Pancreas (tissue), 10 donors: Measurements from ENCODE around the gene ADAMTS8. TPM values are rescaled to one million over a fixed set of nuclear protein-coding genes. Genes with fewer than 3 reads are reported as not detected.
A peak's percentile ranks its signal among the peaks of the same experiment; 100 is the strongest.

Experiments
- ATAC-seq, 4 donors: fragments of 200-7000 bp; cut with Tn5 transposase; one replicate each; pipeline versions ENCODE4 v1.8.0 to v1.9.1; 2020; ENCODE audit warnings: mild to moderate bottlenecking in 4 of 4, moderate library complexity in 4 of 4
- DNase-seq, 6 donors: peaks; one replicate each; pipeline ENCODE4 v3.0.0-alpha.2; 2020
- FAIRE-seq: peaks from 2 replicates; lab custom pipeline; 2012; peaks lifted over from hg19 to GRCh38; lab: Jason Lieb, UNC
- H3K27ac ChIP-seq, 4 donors: fragments of 200-600 bp; sonication (generic); 1 replicate in 3 of 4; 2 replicates in 1 of 4; pipeline versions ENCODE4 v1.5.0 to v1.8.0; 2020
- H3K27me3 ChIP-seq, 4 donors: fragments of 200-600 bp; one replicate each; pipeline ENCODE4 v1.8.0; 2021
- H3K36me3 ChIP-seq, 3 donors: fragments of 200-600 bp; sonication (generic) in 1 of 3; one replicate each; pipeline versions ENCODE4 v1.5.0 to v1.8.0; 2020 to 2021
- H3K4me1 ChIP-seq, 3 donors: fragments of 200-600 bp; one replicate each; pipeline ENCODE4 v1.8.0; 2021
- H3K4me3 ChIP-seq, 4 donors: fragments of 200-600 bp; sonication (generic) in 2 of 4; one replicate each; pipeline versions ENCODE4 v1.5.0 to v1.8.0; 2020 to 2021
- H3K9me3 ChIP-seq, 4 donors: fragments of 200-600 bp; one replicate each; pipeline ENCODE4 v1.8.0; 2021
- WGBS, 2 donors: extraction: QIAGEN DNeasy Blood & Tissue Kit; methylation state at CpG; one replicate each; pipeline ENCODE4 v1.1.7; 2013; 5-methylcytosine and 5-hydroxymethylcytosine counted together
- intact Hi-C, 3 donors: fragments of 100-400 bp; cut with DNase I; formaldehyde crosslinking; loops; one replicate each; pipeline versions ENCODE4 v1.11.1 to v1.14.2; 2022
- polyA plus RNA-seq, 2 donors: library from polyadenylated mRNA; stranded (reverse); fragments of 200-250 nt; gene quantifications; one replicate each; pipeline ENCODE4 v1.2.3, GENCODE V29; 2013
- total RNA-seq, 6 donors: library from RNA; stranded (reverse); fragmentation: NEBNext Ultra II Directional in 4 of 6; extraction: Animal tissue kit (Norgen Biotek cat#: 25700) in 4 of 6; gene quantifications; one replicate each; pipeline versions ENCODE4 v1.2.1 to v1.2.4, GENCODE V29; 2021 to 2023
- TF ChIP-seq, protein P1 (sequence below), 4 donors: fragments of 200-600 bp; sonication (generic) in 3 of 4; IDR thresholded peaks; one replicate each; pipeline versions ENCODE4 v1.5.0 to v1.8.0; 2021; ENCODE audit warnings: antibody characterized with exemption in 4 of 4
- donor health status: healthy with polysubstance abuse.
- donor health status: DM: no; HTN: no; CAD: no; lungs with moderate emphysema.
- donor health status: DM: no; HTN: no; CAD: no.
- donor health status: control.
- donor health status: control.
- donor health status: Bipolar disorder and iron deficiency.
- donor health status: DM: yes; HTN: yes; CAD: no.
- donor health status: DM: no; HTN: no; CAD: no.
- donor health status: DM: no; HTN: no; CAD: no.
- donor health status: DM: yes; HTN: yes; CAD: no.

ADAMTS8 gene
- total and polyA plus RNA-seq, 8 donors = 0.04 to 1.6 (median 0.42) TPM; not detected in 1

DNA sequence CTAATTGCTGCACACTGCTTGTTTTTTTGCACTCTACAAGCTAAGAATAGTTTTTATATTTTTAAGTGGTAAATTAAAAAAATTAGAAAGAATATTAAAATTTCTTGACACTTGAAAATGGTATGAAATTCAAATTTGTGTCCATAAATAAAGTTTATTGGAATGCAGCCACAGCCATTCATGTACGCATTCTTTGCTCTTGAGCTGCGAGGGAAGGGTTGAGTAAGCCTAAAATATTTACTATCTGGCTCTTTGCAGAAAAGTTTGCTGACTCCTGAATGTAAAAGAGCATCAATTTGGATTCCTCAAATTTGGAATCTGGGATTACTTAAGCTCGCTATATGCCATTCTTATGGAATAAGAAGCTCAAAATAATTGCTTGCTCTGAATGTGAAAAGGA is 3.4 kb upstream of the ADAMTS8 start:
- TF ChIP-seq, protein P1, sequence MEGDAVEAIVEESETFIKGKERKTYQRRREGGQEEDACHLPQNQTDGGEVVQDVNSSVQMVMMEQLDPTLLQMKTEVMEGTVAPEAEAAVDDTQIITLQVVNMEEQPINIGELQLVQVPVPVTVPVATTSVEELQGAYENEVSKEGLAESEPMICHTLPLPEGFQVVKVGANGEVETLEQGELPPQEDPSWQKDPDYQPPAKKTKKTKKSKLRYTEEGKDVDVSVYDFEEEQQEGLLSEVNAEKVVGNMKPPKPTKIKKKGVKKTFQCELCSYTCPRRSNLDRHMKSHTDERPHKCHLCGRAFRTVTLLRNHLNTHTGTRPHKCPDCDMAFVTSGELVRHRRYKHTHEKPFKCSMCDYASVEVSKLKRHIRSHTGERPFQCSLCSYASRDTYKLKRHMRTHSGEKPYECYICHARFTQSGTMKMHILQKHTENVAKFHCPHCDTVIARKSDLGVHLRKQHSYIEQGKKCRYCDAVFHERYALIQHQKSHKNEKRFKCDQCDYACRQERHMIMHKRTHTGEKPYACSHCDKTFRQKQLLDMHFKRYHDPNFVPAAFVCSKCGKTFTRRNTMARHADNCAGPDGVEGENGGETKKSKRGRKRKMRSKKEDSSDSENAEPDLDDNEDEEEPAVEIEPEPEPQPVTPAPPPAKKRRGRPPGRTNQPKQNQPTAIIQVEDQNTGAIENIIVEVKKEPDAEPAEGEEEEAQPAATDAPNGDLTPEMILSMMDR (IDR thresholded peaks at IDR 0.05) = no peak
- Histone ChIP-seq H3K4me1 (peaks cover 0 to 5% (median 4%) of the 10 kb centered on the region in 3 donors), H3K27ac (no peak overlapping the region), H3K27me3 (peaks cover 0 to 14% (median 6%) of the 10 kb centered on the region in 4 donors), H3K36me3 (no peaks in the 10 kb centered on the region), H3K9me3 (peaks cover 0 to 2% (median 0%) of the 10 kb centered on the region in 4 donors), H3K4me3 (no peak overlapping the region)
- no peak for FAIRE-seq
- intact Hi-C loops = loop anchor here in 2 of 3 donors (5.0 to 10.0 kb wide), 2 partner anchors 430 to 433 kb away; no protein-coding TSS in a partner anchor
- 37 to 64% methylated on average over 3 of the region's 3 CpGs for WGBS, 2 donors
- DNase-seq = no peak
- ATAC-seq = no peak

DNA sequence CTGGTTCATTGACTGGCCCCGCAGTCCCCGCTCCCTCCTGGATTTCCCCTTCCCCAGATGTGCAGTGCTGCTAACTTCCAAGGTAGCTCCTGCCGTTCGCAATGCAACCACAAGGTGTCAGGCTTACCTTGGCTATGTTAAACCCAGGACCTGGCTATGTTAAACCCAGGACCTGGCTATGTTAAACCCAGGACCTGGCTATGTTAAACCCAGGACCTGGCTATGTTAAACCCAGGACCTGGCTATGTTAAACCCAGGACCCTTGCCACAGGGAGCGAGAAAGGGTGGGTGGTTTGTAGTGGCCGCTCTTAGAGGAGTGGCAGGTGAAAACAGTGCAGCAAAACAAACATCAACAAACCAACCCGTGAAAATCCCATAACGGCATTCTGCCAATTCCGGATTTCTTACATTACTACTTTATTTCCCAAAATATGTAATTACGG is 2.9 kb upstream of the ADAMTS8 start:
- intact Hi-C loops = loop anchor here in 2 of 3 donors (5.0 to 10.0 kb wide), 2 partner anchors 431 to 433 kb away; no protein-coding TSS in a partner anchor
- H3K4me1 ChIP-seq = peaks cover 0 to 5% (median 4%) of the 10 kb centered on the region in 3 donors
- H3K27me3 ChIP-seq = peaks cover 0 to 14% (median 7%) of the 10 kb centered on the region in 4 donors
- TF ChIP-seq, protein P1 (IDR thresholded peaks at IDR 0.05) = peak; percentile 35 to 57 (median 49)
- WGBS, 2 donors = 8 to 13% methylated on average over 10 of the region's 10 CpGs
- peak; percentile 44 to 88 (median 76) for DNase-seq
- peaks cover 0 to 2% (median 0%) of the 10 kb centered on the region in 4 donors for H3K9me3 ChIP-seq
- H3K36me3 ChIP-seq = no peaks in the 10 kb centered on the region
- no peak overlapping the region for H3K4me3 ChIP-seq
- H3K27ac ChIP-seq = no peak overlapping the region
- no peak for FAIRE-seq
- peak; percentile 46 to 71 (median 70) for ATAC-seq

DNA sequence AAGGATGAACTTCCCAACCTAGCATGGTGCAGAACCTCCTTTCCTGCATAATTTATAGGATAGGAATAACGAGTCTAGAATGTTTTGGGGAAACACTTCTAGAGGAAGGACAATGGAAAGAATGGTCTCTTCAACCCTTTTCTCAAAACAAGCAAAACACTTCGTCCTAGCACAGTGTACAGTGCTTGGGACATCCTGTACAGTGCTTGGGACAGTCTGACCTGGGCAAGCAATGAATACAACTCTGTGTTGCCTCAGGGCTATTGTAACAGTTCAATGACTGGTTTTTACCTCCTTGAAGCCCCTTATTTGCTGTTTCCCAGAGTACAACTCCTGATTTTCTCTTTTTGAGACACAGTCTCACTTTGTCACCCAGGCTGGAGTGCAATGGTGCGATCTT is 1.6 kb upstream of the ADAMTS8 start:
- peaks cover 0 to 2% (median 0%) of the 10 kb centered on the region in 4 donors for H3K9me3 ChIP-seq
- peaks cover 0 to 5% (median 4%) of the 10 kb centered on the region in 3 donors for H3K4me1 ChIP-seq
- FAIRE-seq (no peak), DNase-seq (no peak), ATAC-seq (no peak)
- peaks cover 0 to 14% (median 7%) of the 10 kb centered on the region in 4 donors for H3K27me3 ChIP-seq
- intact Hi-C loops = loop anchor here (5.0 to 10.0 kb wide), 3 partner anchors 215 to 435 kb away; no protein-coding TSS in a partner anchor
- no peak overlapping the region for H3K4me3 ChIP-seq
- H3K36me3 ChIP-seq = no peaks in the 10 kb centered on the region
- TF ChIP-seq, protein P1 (IDR thresholded peaks at IDR 0.05) = no peak
- no peak overlapping the region for H3K27ac ChIP-seq
- 46 to 63% methylated on average over 3 of the region's 3 CpGs for WGBS, 2 donors

DNA sequence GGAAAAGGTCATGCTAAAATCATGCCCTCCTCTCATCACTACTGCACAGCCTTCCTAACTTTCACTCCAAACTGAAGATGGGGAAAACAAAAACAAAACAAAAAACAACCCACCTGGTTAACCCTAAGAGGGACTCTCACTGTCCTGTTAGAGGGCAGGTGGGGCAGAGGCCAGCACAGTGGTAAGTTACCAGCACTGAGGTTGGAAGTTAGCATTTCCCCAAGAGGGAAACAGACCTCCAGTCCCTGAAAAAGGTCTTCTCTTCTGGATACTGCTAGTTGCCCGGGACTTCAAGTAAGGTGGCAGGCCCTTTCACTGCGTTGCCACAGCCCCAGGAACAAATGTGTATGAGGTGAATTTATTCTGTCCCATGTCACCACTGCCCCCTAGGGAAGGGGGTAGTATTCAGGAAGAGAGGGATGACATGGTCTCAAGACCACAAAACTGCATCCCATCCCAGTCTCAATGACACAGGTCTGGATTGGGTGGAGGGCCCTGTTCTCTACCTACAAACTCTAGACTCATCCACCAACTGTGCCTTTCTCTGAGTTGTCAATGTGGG is 792 bp upstream of the ADAMTS8 start:
- Histone ChIP-seq H3K9me3 (peaks cover 0 to 2% (median 0%) of the 10 kb centered on the region in 4 donors), H3K27ac (no peak overlapping the region), H3K27me3 (peaks cover 0 to 14% (median 7%) of the 10 kb centered on the region in 4 donors), H3K4me3 (no peak overlapping the region), H3K36me3 (no peaks in the 10 kb centered on the region), H3K4me1 (peaks cover 0 to 5% (median 4%) of the 10 kb centered on the region in 3 donors)
- DNase-seq = no peak
- intact Hi-C loops = loop anchor here in 1 of 3 donors (10.0 kb wide), 1 partner anchor 214 kb away; no protein-coding TSS in a partner anchor
- 40 to 70% methylated on average over 2 of the region's 2 CpGs for WGBS, 2 donors
- no peak for ATAC-seq
- no peak for FAIRE-seq
- TF ChIP-seq, protein P1 (IDR thresholded peaks at IDR 0.05) = no peak
